Stimulated activated CD8-positive, alpha-beta memory T cell treated with anti-CD3 and anti-CD28 coated beads, Interleukin-15, amount 100 ng/mL, for 24 hours (primary cell): ENCODE results near the gene SEMA6A.
"Not testable (repeated sequence)": the region's sequence is repeated elsewhere in the genome, so short reads cannot be mapped to it uniquely, and the experiment has no call there.

Experiments used
- DNase-seq: peaks from one replicate; pipeline ENCODE4 v3.0.0-alpha.2; 2020; ENCODE audit warnings: low read depth

The SEMA6A gene

DNA sequence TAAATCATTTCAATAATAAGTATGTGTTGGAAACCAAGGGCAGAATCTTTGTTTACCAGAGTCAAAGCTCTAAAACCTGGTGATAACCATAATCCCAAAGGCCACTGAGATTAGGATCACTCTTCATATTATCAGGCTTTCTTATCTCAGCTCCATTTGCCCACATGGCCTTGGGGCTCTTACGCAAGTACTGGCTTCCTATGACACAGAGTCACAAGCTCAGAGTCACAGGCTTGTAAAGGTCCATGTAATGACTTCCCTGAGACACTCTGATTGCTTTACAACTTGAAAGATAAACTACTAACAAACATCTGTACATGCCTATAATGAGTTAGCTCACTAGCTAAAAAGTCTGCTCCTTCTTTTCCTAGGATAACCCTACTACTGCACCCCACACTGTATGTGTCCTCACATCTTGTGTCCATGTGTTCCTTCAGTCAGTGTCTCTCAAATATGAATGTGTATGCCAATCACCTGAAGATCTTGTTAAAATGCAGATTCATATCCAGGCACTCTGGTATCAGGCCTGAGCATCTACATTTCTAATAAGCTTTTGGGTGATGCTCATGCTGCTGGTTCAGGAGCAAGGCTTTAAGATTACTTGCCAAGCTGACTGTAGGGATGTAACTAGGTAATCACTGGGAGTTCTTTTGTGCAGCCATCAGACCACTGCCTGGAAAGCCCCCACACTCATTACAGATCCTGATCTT lies 28.4 kb downstream of the SEMA6A start:
- DNase-seq: no peak

DNA sequence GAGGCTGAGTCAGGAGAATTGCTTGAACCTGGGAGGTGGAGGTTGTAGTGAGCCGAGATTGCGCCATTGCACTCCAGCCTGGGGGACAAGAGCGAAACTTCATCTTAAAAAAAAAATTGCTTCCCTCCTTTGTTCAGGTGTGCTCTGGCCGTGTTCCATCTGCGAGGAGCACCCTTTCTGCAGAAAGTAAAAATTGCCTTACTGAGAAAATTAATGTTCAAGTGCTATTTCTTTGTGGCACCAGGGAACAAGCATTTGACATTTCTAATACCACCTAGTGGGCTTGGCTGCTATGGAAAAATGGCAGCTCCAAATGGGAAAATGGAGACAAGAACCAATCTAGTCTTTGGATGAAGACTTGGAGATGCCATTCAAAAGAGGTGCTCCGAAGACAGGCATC lies 29.2 kb downstream of the SEMA6A start:
- DNase-seq: not testable (repeated sequence)

DNA sequence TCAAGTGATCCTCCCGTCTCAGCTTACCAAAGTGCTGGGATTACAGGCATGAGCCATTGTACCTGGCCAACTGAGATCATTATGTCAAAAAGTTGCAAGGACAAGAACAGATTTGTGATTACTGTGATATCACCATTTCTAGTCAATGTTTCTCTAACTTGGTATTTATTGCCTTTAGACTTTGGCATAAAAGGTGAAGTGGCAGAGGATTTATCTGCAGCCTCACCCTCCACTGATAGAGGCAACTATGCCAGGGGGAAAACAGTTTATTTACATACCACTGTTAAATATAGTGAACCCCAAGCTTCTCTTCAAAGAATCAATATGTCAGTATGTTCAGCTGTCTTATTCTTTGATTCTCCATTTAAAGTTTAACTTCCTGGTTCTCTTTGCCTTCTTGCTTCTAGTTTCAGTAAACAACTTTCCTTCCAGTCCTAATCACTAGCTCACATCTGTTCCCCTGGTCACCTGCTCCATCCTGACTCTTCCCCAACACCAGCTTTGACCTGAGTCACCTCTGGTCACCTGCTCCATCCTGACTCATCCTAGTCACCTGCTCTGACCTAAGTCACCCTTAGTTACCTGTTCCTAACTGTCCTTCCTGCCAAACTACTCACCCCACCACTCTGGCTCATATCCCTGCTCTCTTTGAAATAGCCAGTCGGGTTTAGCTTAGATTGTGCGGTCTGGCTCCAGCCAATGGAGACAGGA lies 29.9 kb downstream of the SEMA6A start:
- DNase-seq: no peak

DNA sequence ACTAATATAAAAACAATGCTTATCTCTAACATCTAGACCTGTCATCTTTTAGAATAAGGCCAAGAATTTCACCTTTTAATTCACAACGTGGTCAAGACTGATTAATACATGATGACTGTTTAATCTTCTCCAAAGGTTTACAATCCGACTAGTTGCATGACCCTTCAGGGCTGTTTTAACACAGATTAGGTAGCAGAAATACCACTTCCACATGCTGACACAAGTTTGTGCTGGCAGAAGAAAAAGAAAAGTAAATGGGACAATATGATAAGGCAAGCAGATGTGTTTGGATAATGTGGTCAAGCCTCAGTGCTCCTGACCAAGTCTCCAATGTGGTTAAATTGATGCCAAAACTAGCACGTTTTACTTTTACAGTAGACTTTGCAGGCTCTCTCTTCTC lies 31.1 kb downstream of the SEMA6A start:
- no peak for DNase-seq

DNA sequence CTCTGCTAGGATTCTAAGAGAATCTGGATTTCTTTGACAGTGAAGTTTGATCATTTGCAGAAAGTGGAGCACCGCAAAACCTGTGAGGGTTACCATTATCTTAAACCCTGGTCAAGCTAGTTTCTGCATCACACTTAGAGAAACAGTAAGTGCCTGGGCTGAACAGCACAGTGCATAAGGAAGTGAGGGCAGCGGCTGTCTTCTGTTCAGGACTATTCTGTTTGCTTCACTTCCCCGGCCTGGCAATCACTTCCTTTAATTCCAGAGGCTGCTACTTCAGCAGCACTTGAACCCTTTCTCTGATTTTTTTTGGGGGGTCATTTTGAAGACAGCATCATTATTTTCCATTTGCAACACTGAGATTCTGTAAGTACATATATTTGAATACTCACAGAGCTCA lies 32.0 kb downstream of the SEMA6A start:
- no peak for DNase-seq

DNA sequence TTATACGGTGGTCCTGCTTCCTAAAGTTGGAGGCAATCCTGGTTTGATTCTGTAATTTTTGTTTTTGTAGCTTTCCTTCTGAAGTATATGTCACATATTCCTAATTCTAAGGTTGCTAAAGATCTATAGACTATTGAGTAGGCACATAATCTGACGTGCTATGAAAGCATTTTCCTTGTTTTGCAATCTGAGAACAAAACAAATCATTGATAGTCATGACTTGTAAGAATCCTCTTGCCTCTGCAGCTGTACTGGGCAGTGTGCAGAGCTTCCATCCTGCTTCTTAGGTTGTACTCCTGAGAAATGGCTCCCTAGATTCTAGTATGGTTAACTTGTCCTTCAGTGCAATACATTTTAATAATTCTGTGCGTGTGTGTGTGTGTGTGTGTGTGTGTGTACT lies 35.4 kb downstream of the SEMA6A start:
- no peak for DNase-seq

DNA sequence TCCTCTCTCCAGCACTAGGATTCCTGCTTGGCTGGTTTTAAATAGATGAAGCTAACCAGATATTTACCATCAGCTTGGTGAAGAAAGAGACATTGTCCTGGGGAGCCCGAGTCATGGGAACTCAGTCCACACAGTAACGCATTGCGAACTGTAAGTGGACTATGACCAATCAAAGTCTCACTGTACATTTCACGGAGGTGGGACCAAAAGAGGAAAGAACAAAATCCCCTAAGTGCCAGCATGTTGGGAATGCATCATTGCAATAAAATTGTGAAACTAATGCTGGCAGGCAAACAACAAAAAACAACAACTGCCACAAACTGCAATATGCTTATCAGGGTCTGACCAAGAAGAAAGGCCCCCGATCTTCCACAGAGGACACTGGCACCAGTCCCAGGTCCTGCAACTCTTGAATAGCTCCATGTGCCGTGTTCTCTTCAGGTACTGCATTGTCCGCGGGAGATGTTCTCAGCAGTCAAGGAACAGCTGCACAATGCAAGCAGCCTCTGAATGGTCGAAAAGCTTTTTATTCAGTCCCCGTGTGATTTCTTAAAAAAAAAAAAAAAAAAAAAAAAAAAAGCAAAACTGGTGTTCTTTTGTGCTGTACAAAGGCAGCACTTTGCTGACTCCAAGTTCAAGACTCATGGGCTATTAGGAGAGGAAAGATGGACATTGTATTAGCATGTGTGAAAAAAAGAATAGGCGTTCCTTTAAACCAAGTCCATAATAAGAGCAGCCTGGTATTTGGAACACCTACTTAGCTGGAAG lies 38.1 kb downstream of the SEMA6A start:
- DNase-seq: no peak

DNA sequence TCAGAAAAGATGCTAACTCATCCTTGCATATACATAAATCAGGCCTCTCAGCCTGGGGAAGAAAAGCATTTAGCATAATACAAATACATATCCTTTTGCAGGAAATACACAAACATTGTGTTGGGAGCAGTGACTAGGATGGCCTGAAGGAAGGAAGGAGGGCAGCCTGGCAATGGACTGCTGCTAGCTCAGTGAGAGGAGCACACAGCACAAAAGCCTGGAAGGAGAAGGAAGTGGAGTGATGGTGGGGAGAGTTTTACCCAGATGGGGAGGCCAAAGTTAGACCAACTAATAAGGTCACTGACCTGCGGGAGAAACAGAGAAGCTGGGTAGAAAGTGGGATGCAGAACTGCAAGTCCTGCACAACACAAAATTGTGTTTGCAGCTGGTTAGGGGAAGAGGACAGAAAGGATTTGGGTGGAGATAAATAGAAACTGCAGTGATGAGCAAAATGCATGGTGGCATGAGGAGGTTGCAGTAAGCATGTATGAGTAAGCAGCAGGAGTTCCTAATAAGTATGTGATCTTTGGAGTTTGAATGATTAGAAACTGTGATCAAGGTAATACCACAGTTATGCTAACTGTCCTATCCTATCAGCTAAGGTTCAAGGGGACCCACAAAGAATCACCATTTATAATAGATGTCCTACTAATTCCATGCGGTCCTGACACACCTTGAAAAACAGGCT lies 39.5 kb downstream of the SEMA6A start:
- no peak for DNase-seq

DNA sequence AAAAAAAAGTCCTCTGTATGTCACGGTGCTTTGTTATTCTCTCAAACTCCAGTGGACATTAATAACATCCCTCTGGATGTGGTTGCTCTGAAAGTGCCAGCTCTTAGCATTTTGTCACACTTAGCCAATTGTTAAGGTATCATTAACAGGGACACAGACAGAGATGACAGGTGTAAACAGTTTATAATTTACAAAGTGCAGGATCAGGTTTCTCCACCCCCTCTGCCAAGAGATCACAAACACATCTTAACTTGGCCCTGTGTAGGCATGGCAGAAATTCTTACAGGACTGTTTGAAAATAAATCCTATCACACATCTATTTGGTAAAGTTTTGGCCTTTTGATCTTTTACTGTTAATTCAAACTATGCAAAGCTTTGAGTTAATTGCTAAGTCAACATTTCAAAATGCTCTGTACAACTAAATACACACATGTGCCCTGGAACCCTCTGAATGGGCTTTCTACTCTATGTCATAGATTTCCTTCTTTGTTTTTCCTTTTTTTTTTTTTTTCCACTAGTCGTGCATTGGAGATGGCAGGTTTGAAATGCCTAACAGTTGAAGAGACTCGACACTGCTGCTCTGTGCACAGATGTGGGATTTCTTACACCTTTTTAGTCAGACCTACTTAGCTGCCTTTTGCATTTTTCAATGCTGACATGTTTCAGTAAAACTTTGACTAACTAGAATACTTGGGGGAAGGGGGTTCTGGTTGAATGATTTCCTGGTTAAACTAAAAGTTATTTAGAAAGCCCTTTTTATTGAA lies 41.7 kb downstream of the SEMA6A start:
- no peak for DNase-seq

DNA sequence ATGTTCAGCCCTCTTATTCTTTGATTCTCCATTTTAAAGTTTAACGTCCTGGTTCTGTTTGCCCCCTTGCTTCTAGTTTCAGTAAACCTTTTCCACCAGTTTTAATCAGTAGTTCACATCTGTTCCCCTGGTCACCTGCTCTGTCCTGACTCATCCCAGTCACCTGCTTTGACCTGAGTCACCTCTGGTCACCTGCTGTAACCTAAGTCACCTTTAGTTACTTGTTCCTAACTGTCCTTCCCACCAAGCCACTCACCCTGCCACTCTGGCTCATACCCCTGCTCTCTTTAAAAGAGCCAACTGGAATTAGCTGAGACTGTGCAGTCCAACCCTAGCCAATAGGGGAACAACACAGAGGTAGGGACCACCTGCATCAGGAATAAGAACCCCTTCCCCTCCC lies 43.0 kb downstream of the SEMA6A start:
- no peak for DNase-seq

DNA sequence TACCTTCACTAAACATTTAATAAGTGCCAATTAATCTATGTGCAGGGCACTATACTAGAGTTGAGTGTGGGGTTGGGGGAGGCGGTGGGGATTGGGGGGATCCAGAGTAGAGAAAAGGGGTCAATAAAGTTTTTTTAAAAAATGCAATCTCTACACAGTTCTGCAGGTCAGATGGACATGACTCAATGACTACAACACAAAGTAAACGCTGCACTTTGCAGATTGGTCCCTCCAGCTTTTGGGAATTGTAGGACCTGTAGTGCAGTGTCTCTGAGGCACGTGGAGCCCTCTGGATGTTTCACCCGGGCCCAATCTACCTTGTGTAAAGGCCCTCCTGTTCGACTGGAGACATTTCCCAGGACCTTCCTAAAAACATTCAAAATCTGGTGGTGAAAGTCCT lies 43.5 kb downstream of the SEMA6A start:
- DNase-seq: no peak

DNA sequence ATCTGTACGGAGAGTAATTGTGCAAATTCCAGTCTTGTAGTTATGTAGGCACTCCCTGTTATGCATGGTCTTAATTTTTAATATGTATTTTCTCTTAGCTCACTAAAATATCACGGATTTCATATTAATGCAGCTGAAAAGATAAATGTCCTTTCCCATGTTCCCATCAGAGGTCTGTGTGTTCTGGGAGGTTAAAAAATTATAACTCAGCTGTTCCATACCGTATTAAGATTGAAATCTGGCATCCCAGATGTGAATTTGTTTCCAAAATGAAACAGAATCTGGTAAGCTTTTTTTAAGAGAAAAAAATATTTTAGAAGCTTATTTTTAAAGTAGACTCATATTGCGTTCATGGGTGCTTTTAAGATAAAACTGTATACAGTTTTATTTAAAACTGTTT lies 44.3 kb downstream of the SEMA6A start:
- no peak for DNase-seq

DNA sequence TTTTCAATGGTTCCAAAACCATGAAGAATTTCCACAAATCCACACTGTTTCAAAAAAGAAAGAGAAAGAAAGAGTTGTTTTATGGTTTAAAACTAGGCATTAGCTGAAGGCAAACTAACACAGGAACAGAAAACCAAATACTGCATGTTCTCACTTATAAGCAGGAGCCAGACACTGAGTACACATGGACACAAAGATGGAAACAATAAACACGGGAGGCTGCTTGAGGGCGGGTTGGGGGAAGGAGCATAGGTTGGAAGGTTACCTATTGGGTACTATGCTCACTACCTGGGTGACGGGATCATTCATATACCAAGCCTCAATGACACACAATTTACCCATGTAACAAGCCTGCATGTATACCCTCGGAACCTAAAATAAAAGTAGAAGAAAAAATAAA lies 45.0 kb downstream of the SEMA6A start:
- no peak for DNase-seq

DNA sequence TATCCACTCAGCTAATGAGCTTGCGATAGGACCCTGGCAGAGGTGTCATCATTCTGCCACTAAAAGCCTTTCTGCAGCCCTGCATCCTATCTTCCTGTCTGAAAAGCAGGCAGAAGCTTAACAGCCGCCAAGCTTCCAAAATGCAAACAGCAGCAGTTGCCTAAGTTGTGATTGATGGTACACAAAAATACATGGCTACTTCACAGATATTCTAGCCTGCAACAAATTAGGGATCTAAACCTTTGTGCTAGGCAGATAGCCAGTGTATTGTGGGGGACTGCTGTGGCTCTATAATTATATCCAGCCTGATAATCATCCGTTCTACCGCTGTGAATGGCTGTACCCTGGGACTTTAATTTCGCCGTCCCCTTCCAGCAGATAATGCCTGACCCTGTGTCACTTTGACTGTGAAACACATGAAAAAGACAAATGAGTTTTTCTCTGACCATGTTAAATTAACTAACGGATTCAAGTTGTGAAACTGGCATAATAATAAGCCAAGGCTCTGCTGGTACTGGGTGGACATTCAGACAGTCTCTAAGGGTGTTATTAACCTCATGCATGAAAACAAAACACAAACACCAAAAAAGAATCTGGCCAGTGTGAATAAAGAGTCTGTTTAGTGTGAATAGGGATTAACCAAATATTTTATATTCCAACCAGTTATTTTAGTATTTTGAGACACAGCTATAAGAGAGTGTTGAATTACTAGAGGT lies 45.9 kb downstream of the SEMA6A start:
- DNase-seq: no peak

DNA sequence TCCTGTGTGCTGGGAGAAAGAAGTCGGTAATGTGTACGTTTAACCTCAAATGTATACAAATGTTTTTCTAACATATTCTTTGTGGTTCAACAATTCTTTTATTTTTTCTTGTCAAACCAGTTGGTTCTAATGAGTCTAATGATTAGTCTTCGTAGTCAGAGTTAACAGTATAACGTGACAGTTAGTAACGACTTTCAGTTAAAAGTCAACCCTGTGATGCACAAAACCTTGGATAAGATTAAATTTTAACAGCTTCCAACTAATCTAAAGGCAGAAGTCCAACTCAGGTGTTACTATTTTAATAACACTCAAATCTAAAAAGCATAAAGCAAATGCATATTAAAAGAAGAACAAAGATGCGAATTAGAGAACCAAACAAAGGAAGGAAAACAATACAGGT lies 47.0 kb downstream of the SEMA6A start:
- DNase-seq: no peak

DNA sequence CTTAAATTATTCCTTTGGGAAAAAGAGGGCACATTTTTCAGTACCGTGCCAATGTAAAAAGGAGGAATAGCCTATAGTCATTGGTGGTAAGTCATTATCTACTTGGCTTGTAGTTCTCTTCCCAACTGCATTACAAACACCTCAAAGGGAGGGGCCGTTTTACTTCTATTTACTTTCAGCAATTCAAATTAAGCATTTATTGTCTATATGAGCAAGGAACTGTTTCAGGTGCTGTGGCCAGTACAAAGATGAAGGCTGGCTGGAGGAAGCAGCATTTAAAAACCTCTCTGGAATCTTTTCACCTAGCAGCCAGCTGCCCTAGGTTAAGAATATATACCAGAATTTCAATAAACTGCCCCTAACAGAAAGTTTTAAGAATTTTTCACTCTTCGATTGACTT lies 48.9 kb downstream of the SEMA6A start:
- no peak for DNase-seq

DNA sequence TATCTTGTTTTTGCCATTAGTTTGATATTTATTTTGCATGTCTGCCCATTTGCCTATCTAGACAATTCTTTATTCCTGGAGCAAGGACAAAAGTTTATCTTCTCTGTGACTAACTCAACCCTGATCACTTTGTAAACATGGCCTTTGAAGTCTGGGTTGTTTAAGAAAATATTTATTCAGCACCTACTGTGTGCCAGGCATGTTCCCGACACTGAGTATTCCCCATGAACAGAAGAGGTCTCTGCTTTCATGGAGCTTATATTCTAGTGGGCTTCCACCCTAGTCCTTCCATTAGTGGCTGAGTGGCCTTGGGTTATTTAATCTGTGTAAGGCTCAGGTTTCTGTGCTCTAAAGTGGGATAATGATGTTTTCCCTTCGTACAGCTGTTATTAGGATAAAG lies 49.7 kb downstream of the SEMA6A start:
- no peak for DNase-seq

DNA sequence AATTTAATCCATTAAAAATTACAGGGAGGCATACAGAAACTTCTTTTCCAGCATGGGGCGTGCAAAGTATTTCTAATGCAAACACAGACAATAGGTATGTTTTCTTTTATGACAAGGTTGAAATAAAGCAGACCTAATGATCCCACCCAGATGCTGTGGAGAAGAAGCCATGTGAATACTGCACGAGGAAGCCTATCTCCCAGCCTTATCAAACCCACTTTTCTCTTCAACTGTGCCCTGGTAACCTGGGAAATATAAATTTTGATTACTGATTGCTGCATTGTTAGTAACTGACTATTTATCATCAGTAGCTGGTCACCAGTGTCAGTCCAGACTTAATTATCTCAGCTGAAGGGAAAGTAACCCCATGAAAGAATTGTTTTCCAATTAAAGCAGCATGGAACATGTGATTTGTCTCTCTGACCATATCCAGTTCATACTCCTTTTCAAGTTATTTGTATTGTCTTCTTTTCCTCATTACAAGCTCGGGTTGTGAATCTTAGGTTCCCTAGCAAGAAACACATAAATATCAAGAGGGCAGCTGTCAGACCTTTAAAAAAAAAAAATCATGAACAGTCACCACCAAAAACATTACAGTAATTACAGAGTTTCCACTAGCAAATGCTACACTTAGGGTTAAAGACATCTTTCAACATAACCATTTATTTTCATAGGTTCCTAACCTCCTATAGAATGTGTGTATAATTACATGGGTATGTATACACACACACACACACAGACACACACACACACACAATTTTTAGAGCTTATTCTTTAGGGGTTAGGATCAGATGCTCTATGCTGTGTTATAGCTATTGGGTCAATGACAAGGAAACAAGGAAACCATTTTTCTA lies 50.3 kb downstream of the SEMA6A start:
- DNase-seq: no peak

DNA sequence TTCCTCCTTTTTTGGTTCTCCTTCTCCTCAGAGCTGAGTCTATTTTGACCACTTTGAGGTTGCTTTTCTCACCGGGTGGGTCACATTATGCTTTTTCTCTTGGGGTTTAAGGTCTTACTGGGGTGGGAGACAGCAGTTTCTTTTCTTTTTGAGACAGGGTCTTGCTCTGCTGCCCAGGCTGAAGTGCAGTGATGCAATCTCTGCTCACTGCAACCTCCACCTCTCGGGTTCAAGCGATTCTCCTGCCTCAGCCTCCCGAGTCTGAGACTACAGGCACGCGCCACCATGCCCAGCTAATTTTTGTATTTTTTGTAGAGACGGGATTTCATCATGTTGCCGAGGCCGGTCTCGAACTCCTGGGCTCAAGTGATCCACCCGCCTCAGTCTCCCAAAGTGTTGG lies 51.4 kb downstream of the SEMA6A start:
- DNase-seq: not testable (repeated sequence)
